GM21360 (cell line): ENCODE measurements around the gene SELENOW.
"Not testable (repeated sequence)": the region's sequence is repeated elsewhere in the genome, so short reads cannot be mapped to it uniquely, and the experiment has no call there.

ENCODE experiments used
- ATAC-seq: cut with Tn5 transposase; IDR thresholded peaks from one replicate; pipeline ENCODE4 v1.9.1; 2021; ENCODE audit warnings: mild to moderate bottlenecking, moderate library complexity; ENCODE audit not compliant: unreplicated experiment

The SELENOW gene

GRCh38 chr19:47780215-47780551 lies 1.7 kb downstream of the SELENOW start:
- no peak for ATAC-seq

- no peak for ATAC-seq
Observed at GRCh38 chr19:47781590-47782262, 3.2 kb downstream of the SELENOW start.

- no peak for ATAC-seq
Observed at GRCh38 chr19:47786566-47786965, 8.1 kb downstream of the SELENOW start.

- not testable (repeated sequence) for ATAC-seq
Observed at GRCh38 chr19:47787307-47787706, 8.8 kb downstream of the SELENOW start.

GRCh38 chr19:47789811-47790210 lies 11.3 kb downstream of the SELENOW start:
- ATAC-seq, result not testable (repeated sequence)

- no peak for ATAC-seq
Observed at GRCh38 chr19:47790398-47790814, 11.9 kb downstream of the SELENOW start.

- no peak for ATAC-seq
Observed at GRCh38 chr19:47792616-47793015, 14.1 kb downstream of the SELENOW start.

GRCh38 chr19:47794526-47794925 lies 16.0 kb downstream of the SELENOW start:
- ATAC-seq, result no peak

- ATAC-seq, result no peak
Observed at GRCh38 chr19:47796785-47797184, 18.3 kb downstream of the SELENOW start.

GRCh38 chr19:47797996-47798903 lies 19.7 kb downstream of the SELENOW start:
- no peak for ATAC-seq

- ATAC-seq, result no peak
Observed at GRCh38 chr19:47798904-47799266, 20.4 kb downstream of the SELENOW start.

- ATAC-seq, result no peak
Observed at GRCh38 chr19:47801270-47801669, 22.8 kb downstream of the SELENOW start.

- ATAC-seq, result no peak
Observed at GRCh38 chr19:47802521-47803043, 24.1 kb downstream of the SELENOW start.

- ATAC-seq, result not testable (repeated sequence)
Observed at GRCh38 chr19:47803148-47803547, 24.6 kb downstream of the SELENOW start.

- ATAC-seq, result not testable (repeated sequence)
Observed at GRCh38 chr19:47803671-47804070, 25.2 kb downstream of the SELENOW start.

- ATAC-seq, result not testable (repeated sequence)
Observed at GRCh38 chr19:47804451-47804850, 25.9 kb downstream of the SELENOW start, which contains the start of gene TPRX1. Gene TPRX1, minus strand, starts transcription at chr19:47804551. Its CDS starts 12 bp downstream, at chr19:47804539.

GRCh38 chr19:47805313-47805712 lies 26.8 kb downstream of the SELENOW start:
- ATAC-seq, result no peak

GRCh38 chr19:47806435-47806834 lies 27.9 kb downstream of the SELENOW start:
- ATAC-seq, result no peak

GRCh38 chr19:47813304-47813994 lies 34.9 kb downstream of the SELENOW start:
- no peak for ATAC-seq

- no peak for ATAC-seq
Observed at GRCh38 chr19:47813995-47814328, 35.5 kb downstream of the SELENOW start.

GRCh38 chr19:47816270-47816669 lies 37.8 kb downstream of the SELENOW start:
- not testable (repeated sequence) for ATAC-seq
